ENCODE measurements around the gene CDHR4. TPM values are rescaled to one million over a fixed set of nuclear protein-coding genes. Genes with fewer than 3 reads are reported as not detected.

The CDHR4 gene
- total RNA-seq = not detected

DNA sequence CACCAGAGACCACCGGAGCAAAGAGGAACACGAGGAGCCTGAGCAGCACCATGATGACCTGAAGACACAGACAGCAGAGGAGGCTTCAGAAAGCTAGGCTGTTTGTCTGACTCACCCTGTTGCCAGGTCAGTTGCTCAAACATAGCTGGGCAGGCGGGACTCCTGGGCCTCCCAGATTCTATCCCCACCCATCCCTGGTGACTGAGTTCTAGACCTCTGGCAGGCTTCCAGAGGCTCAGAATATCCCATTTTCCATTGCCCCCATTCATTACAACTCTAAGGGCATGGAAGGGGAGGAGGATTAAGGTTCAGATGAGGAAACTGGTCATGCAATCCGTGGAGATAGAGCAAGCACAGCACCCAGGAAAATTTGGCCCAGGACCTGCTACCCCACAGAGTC, at the start of gene CDHR4:
TSS of gene CDHR4 (minus strand) at position 113 of the 400 bp plus-strand sequence. CDS start at position 52, 61 bp downstream.
- Histone ChIP-seq H3K36me3 (ENCODE audit: control insufficient read depth in 3 of 3, insufficient read depth in 3 of 3, low read length in 3 of 3) (no peaks in the 10 kb centered on the region), H3K27ac (ENCODE audit: low read depth, low read length) (no peak within 1 kb of the TSS), H3K27me3 (ENCODE audit: control insufficient read depth in 3 of 3, insufficient read depth in 3 of 3, low read length in 3 of 3) (no peaks in the 10 kb centered on the region), H3K9me3 (ENCODE audit: control insufficient read depth in 3 of 3, low read length in 3 of 3) (no peaks in the 10 kb centered on the region), H3K4me3 (ENCODE audit: low read length in 3 of 3) (no peak within 1 kb of the TSS), H3K4me1 (ENCODE audit: control insufficient read depth in 3 of 3, insufficient read depth in 3 of 3, low read length in 3 of 3) (peaks cover 14 to 16% (median 14%) of the 10 kb centered on the region in 3 donors), H3K9ac (ENCODE audit: low read depth in 1 of 3, low read length in 3 of 3) (no peak within 1 kb of the TSS)

- Histone ChIP-seq H3K27ac (ENCODE audit: low read depth, low read length) (no peak overlapping the region), H3K9ac (ENCODE audit: low read depth in 1 of 3, low read length in 3 of 3) (no peak overlapping the region), H3K27me3 (ENCODE audit: control insufficient read depth in 3 of 3, insufficient read depth in 3 of 3, low read length in 3 of 3) (no peaks in the 10 kb centered on the region), H3K4me1 (ENCODE audit: control insufficient read depth in 3 of 3, insufficient read depth in 3 of 3, low read length in 3 of 3) (peaks cover 4% of the 10 kb centered on the region in 3 donors), H3K36me3 (ENCODE audit: control insufficient read depth in 3 of 3, insufficient read depth in 3 of 3, low read length in 3 of 3) (peaks cover 0 to 2% (median 0%) of the 10 kb centered on the region in 3 donors), H3K4me3 (ENCODE audit: low read length in 3 of 3) (no peak overlapping the region), H3K9me3 (ENCODE audit: control insufficient read depth in 3 of 3, low read length in 3 of 3) (no peaks in the 10 kb centered on the region)
These were observed 46.0 kb upstream of the CDHR4 start for GRCh38 chr3:49845694-49846093.

- Histone ChIP-seq H3K4me3 (ENCODE audit: low read length in 3 of 3) (no peak overlapping the region), H3K9ac (ENCODE audit: low read depth in 1 of 3, low read length in 3 of 3) (no peak overlapping the region), H3K27me3 (ENCODE audit: control insufficient read depth in 3 of 3, insufficient read depth in 3 of 3, low read length in 3 of 3) (no peaks in the 10 kb centered on the region), H3K36me3 (ENCODE audit: control insufficient read depth in 3 of 3, insufficient read depth in 3 of 3, low read length in 3 of 3) (peaks cover 0 to 2% (median 0%) of the 10 kb centered on the region in 3 donors), H3K27ac (ENCODE audit: low read depth, low read length) (no peak overlapping the region), H3K4me1 (ENCODE audit: control insufficient read depth in 3 of 3, insufficient read depth in 3 of 3, low read length in 3 of 3) (peaks cover 15% of the 10 kb centered on the region in 3 donors), H3K9me3 (ENCODE audit: control insufficient read depth in 3 of 3, low read length in 3 of 3) (no peaks in the 10 kb centered on the region)
These were observed 45.0 kb upstream of the CDHR4 start for GRCh38 chr3:49844464-49845183.

DNA sequence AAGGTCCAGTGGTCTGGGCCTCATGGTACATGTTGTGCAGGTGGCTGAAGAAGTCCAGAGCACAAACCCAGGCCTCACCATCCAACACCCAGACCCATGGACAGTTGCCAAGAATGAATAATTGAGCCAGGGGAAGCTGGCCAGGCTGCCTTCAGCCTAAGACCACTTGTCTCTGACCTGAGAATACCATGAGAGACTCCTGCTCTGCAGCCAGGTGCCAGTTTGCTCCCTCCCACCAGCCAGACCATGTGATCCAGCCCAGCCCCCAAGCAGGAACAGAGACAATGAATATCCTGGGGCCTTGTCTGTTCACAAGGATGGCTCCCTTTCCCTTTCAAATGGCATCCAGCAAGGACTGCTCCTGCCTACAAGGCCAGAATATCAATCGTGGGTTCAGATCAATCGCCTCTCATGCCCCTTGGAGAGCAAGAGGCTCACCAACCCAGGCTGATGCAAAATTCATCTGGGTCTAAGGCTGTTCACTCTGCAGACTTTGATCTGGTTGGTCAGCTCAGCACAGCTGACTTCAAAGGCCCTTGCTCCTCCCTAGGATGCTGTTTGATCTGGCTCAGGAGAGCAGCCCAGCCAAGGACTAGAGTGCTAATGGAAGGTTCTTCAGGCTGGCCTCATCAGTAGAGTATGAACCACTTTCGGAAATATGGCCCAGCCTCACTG, 43.3 kb upstream of the CDHR4 start:
- Histone ChIP-seq H3K27me3 (ENCODE audit: control insufficient read depth in 3 of 3, insufficient read depth in 3 of 3, low read length in 3 of 3) (no peaks in the 10 kb centered on the region), H3K36me3 (ENCODE audit: control insufficient read depth in 3 of 3, insufficient read depth in 3 of 3, low read length in 3 of 3) (peaks cover 0 to 2% (median 0%) of the 10 kb centered on the region in 3 donors), H3K9me3 (ENCODE audit: control insufficient read depth in 3 of 3, low read length in 3 of 3) (no peaks in the 10 kb centered on the region), H3K27ac (ENCODE audit: low read depth, low read length) (no peak overlapping the region), H3K4me3 (ENCODE audit: low read length in 3 of 3) (no peak overlapping the region), H3K9ac (ENCODE audit: low read depth in 1 of 3, low read length in 3 of 3) (no peak overlapping the region), H3K4me1 (ENCODE audit: control insufficient read depth in 3 of 3, insufficient read depth in 3 of 3, low read length in 3 of 3) (peaks cover 19 to 23% (median 20%) of the 10 kb centered on the region in 3 donors)

DNA sequence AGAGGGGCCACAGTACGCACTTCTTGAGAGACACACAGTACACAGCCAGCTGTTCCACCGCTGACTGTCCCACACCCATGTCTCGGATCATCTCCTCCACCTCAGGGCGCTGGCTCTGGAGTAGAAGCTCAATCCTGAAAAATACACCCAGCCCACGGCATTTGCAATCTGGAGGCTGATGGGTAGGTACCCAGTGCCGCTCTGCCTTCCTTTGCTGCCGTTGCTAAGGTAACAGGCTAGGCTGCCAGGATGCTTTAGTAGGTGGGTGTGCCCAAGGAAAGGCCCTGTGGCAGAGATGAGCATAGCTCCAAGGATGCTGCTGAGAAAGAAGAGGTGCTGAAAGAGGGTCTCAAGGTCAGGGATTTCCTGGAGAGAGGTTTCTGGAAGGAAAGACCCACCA, 42.1 kb upstream of the CDHR4 start:
- no peak overlapping the region for H3K4me3 ChIP-seq (ENCODE audit: low read length in 3 of 3)
- H3K9ac ChIP-seq (ENCODE audit: low read depth in 1 of 3, low read length in 3 of 3) = peak overlapping the region in 1 of 3 donors; percentile 40
- no peaks in the 10 kb centered on the region for H3K36me3 ChIP-seq (ENCODE audit: control insufficient read depth in 3 of 3, insufficient read depth in 3 of 3, low read length in 3 of 3)
- peaks cover 19 to 23% (median 20%) of the 10 kb centered on the region in 3 donors for H3K4me1 ChIP-seq (ENCODE audit: control insufficient read depth in 3 of 3, insufficient read depth in 3 of 3, low read length in 3 of 3)
- no peak overlapping the region for H3K27ac ChIP-seq (ENCODE audit: low read depth, low read length)
- no peaks in the 10 kb centered on the region for H3K9me3 ChIP-seq (ENCODE audit: control insufficient read depth in 3 of 3, low read length in 3 of 3)
- no peaks in the 10 kb centered on the region for H3K27me3 ChIP-seq (ENCODE audit: control insufficient read depth in 3 of 3, insufficient read depth in 3 of 3, low read length in 3 of 3)

GRCh38 chr3:49841126-49841696, 41.5 kb upstream of the CDHR4 start:
- Histone ChIP-seq H3K27ac (ENCODE audit: low read depth, low read length) (no peak overlapping the region), H3K27me3 (ENCODE audit: control insufficient read depth in 3 of 3, insufficient read depth in 3 of 3, low read length in 3 of 3) (no peaks in the 10 kb centered on the region), H3K9me3 (ENCODE audit: control insufficient read depth in 3 of 3, low read length in 3 of 3) (no peaks in the 10 kb centered on the region)

DNA sequence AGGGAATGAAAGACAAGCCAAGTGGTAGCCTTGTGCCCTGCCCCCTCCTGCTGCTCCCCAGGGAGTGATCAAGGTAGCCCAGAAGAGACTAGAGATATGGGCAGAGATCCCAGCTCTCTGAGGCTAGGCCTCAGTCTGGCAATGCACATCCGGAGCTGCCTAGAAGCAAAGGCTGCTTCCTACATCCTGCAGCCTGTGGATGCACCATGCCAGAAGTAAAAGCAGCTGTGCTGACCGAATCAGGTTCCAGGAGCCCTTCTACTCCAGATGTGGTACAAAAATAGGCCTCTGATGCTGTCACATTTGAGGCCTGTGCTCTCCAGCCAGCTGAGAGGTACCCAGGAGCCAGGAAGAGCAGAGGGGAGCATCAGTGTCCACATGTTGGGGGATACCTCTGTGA, 40.7 kb upstream of the CDHR4 start:
- Histone ChIP-seq H3K9ac (ENCODE audit: low read depth in 1 of 3, low read length in 3 of 3) (peak overlapping the region in 1 of 3 donors; percentile 25), H3K27ac (ENCODE audit: low read depth, low read length) (no peak overlapping the region), H3K27me3 (ENCODE audit: control insufficient read depth in 3 of 3, insufficient read depth in 3 of 3, low read length in 3 of 3) (no peaks in the 10 kb centered on the region), H3K9me3 (ENCODE audit: control insufficient read depth in 3 of 3, low read length in 3 of 3) (no peaks in the 10 kb centered on the region), H3K36me3 (ENCODE audit: control insufficient read depth in 3 of 3, insufficient read depth in 3 of 3, low read length in 3 of 3) (peaks cover 0 to 2% (median 0%) of the 10 kb centered on the region in 3 donors), H3K4me1 (ENCODE audit: control insufficient read depth in 3 of 3, insufficient read depth in 3 of 3, low read length in 3 of 3) (peaks cover 19 to 23% (median 20%) of the 10 kb centered on the region in 3 donors), H3K4me3 (ENCODE audit: low read length in 3 of 3) (no peak overlapping the region)

More at GRCh38 chr3:49841126-49841696, 41.5 kb upstream of the CDHR4 start:
- no peak overlapping the region for H3K4me3 ChIP-seq (ENCODE audit: low read length in 3 of 3)
- H3K36me3 ChIP-seq (ENCODE audit: control insufficient read depth in 3 of 3, insufficient read depth in 3 of 3, low read length in 3 of 3) = peaks cover 0 to 2% (median 0%) of the 10 kb centered on the region in 3 donors
- peak overlapping the region in 1 of 3 donors; percentile 40 for H3K9ac ChIP-seq (ENCODE audit: low read depth in 1 of 3, low read length in 3 of 3)
- peaks cover 19 to 23% (median 20%) of the 10 kb centered on the region in 3 donors for H3K4me1 ChIP-seq (ENCODE audit: control insufficient read depth in 3 of 3, insufficient read depth in 3 of 3, low read length in 3 of 3)

GRCh38 chr3:49839193-49839809, 39.6 kb upstream of the CDHR4 start:
- H3K9me3 ChIP-seq (ENCODE audit: control insufficient read depth in 3 of 3, low read length in 3 of 3) = no peaks in the 10 kb centered on the region
- peaks cover 0 to 2% (median 0%) of the 10 kb centered on the region in 3 donors for H3K36me3 ChIP-seq (ENCODE audit: control insufficient read depth in 3 of 3, insufficient read depth in 3 of 3, low read length in 3 of 3)
- no peaks in the 10 kb centered on the region for H3K27me3 ChIP-seq (ENCODE audit: control insufficient read depth in 3 of 3, insufficient read depth in 3 of 3, low read length in 3 of 3)
- peaks cover 19 to 23% (median 20%) of the 10 kb centered on the region in 3 donors for H3K4me1 ChIP-seq (ENCODE audit: control insufficient read depth in 3 of 3, insufficient read depth in 3 of 3, low read length in 3 of 3)
- H3K4me3 ChIP-seq (ENCODE audit: low read length in 3 of 3) = peak overlapping the region; percentile 40 to 56 (median 56)
- peak overlapping the region; percentile 47 for H3K27ac ChIP-seq (ENCODE audit: low read depth, low read length)
- H3K9ac ChIP-seq (ENCODE audit: low read depth in 1 of 3, low read length in 3 of 3) = peak overlapping the region; percentile 59 to 77 (median 61)

DNA sequence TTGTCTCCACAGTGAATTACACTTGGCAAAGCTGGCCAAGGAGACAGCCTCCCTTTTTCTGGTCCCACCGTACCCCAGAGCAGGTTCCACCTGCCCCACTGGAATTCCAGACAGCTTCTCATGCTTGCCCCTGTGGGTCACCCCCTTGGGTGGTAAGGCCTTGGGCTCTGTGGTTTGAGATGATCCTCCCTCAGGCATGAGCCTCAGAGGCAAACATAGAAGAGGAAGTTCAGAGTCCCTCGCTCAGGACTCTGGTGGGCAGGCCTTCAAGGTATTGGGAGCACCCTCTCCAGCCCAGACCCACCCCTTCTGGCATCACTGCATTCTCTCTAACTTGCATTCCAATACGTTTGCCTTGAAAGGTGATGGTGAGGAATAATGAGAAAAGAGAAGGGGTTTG, 31.7 kb upstream of the CDHR4 start:
- no peaks in the 10 kb centered on the region for H3K4me1 ChIP-seq (ENCODE audit: control insufficient read depth in 3 of 3, insufficient read depth in 3 of 3, low read length in 3 of 3)
- H3K9me3 ChIP-seq (ENCODE audit: control insufficient read depth in 3 of 3, low read length in 3 of 3) = no peaks in the 10 kb centered on the region
- peaks cover 0 to 17% (median 11%) of the 10 kb centered on the region in 3 donors for H3K36me3 ChIP-seq (ENCODE audit: control insufficient read depth in 3 of 3, insufficient read depth in 3 of 3, low read length in 3 of 3)
- no peak overlapping the region for H3K4me3 ChIP-seq (ENCODE audit: low read length in 3 of 3)
- no peak overlapping the region for H3K9ac ChIP-seq (ENCODE audit: low read depth in 1 of 3, low read length in 3 of 3)
- H3K27me3 ChIP-seq (ENCODE audit: control insufficient read depth in 3 of 3, insufficient read depth in 3 of 3, low read length in 3 of 3) = no peaks in the 10 kb centered on the region
- no peak overlapping the region for H3K27ac ChIP-seq (ENCODE audit: low read depth, low read length)
